ENCODE results near the gene CDH24.

CDH24 gene

GRCh38 chr14:23091294-23092225 lies 34.2 kb upstream of the CDH24 start:
- H3K4me3 ChIP-seq (ENCODE audit: low read depth, low read length) = no peak overlapping the region

- H3K4me3 ChIP-seq (ENCODE audit: low read depth, low read length) = no peak overlapping the region
Measured at GRCh38 chr14:23090254-23090636, 32.9 kb upstream of the CDH24 start.

DNA sequence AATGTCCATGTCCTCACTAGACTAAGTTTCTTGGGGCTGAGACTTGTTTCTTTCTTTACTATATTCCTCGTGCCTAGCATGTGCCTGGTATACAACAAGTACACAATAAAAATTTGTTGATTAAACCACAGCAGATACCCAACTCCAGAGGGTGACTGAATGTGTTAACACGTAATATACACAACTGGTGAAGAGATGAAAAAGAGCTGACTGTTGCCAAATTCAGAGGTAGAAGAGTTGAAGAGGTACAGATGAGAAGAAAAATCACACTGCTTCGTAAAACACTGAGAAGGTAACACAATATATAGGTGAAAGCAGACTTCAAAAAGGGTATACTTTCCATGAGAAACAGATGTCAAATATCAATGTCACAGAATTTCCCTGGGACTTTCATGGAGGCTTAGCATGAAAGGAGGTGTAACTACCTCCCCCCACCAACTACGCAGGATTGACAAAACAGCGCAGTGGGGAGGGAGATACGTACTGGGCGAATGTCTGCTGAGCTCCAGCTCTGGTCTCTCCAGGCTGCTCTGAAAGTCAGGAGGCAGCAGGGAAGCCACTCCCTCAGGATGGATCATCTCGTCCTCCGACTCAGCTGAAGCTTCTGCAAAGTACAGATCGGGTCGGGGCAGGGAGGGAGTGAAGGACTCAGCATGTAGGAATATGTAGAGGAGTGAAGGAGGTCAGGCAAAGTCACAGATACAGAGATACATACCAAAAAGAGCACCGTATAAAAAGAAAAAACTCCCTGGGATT lies 32.4 kb upstream of the CDH24 start:
- no peak overlapping the region for H3K4me3 ChIP-seq (ENCODE audit: low read depth, low read length)

- H3K4me3 ChIP-seq (ENCODE audit: low read depth, low read length) = no peak overlapping the region
Measured at GRCh38 chr14:23086565-23086964, 29.2 kb upstream of the CDH24 start.

GRCh38 chr14:23085458-23085857 lies 28.1 kb upstream of the CDH24 start:
- H3K4me3 ChIP-seq (ENCODE audit: low read depth, low read length) = no peak overlapping the region

- no peak overlapping the region for H3K4me3 ChIP-seq (ENCODE audit: low read depth, low read length)
Measured at GRCh38 chr14:23080474-23080873, 23.2 kb upstream of the CDH24 start.

DNA sequence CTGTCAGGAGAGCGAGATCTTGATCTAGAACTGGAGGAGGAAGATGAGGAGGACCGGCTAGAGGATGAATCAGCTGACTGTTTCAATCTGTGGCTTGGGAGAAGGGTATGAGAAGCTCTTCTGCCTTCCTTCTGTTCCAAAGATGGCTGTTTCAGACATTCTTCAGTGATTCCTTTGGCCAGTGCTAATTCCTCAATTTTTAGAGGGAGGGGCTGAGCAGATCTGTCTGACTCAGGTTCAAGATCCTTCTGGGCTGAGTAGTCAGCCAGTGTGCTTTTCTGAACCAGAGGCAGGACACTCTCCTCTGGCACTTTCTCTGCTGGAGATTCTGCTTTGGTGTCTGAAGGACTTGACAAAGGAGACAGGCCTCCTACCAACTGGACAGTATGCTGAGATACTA lies 22.4 kb upstream of the CDH24 start:
- H3K4me3 ChIP-seq (ENCODE audit: low read depth, low read length) = no peak overlapping the region

DNA sequence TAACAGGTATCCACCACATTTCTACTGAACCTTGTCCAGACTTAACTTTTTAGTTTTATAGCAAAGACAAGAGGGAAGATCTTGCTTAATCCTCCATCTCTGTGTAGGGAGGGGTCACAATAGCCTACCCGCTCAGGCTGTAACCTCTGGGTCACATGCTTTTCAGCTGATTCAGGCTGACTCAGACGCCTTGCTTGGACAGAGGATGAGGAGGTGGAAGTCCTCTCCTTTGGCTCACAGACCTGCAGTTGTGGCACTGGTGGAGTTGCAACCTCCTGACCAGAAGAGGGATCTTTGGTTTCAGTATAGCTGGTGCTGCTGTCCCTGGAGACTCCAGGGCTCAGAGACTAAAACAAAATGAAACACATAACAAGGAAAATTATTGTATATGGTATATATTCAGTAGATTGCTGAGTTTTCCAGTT lies 21.4 kb upstream of the CDH24 start:
- H3K4me3 ChIP-seq (ENCODE audit: low read depth, low read length) = no peak overlapping the region

DNA sequence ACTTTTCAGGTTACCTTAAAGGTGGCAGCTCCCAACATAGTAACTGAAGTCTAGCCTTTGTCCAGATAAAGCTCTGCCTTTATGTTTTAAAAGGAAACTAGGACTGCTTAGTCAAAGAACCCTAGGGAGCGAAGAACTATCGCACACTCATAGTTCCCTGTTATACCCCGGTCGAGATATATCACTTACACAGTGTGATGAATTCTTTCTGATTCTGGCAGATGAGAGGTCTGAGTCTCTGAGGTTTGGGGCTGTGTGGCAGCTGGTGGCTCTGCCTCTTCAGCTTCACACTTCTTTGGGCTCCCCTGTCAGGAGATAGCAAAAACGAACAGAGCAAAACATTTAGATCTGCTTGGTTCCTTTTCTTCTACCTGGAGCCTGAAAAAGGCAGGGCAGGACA lies 20.6 kb upstream of the CDH24 start:
- H3K4me3 ChIP-seq (ENCODE audit: low read depth, low read length) = no peak overlapping the region

DNA sequence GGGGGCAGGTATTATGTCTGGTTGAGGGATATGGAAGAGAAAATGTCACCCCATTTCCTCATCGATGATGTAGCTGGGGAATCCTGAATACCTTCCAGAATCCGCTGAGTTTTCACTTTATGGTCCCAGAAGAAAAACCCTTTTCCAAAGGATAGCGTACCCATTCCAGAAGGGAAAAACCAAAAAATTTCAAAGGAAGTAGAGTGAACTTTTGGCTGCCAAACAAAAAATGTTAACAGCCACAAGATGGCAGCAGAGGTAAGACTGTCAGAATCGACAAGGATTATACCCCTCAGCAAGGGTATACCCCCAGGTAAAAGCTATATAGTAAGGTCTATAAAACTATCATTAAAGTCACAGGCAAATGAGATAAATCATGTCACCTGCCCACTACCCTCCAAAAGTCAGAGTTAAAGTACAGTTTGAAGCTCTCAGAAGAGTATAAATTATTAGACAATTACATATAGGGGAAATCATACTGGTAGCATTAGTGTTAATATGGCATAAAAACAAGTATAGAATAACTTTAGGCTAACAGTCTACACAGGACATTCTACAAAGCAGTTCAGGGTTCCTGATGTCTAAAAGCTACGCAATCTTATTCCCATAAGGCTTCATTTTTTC lies 19.6 kb upstream of the CDH24 start:
- H3K4me3 ChIP-seq (ENCODE audit: low read depth, low read length) = no peak overlapping the region

DNA sequence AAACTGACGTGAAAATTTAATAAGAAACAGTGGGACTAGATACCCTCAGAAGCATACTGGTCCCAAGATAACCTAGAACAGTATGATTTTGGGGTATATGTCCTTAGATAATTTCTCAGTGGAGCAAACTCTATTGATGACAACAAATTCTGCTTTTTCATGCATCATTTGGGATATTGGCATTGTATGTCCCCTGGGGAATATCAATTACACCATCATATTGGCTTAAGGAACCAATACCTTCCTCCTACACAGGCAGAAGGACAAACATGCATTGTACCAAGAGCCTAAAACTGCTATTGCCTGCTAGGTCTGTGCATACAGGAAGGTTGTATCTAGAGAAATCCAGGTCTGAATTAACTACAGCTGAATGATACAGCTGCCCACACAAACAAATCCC lies 17.6 kb upstream of the CDH24 start:
- H3K4me3 ChIP-seq (ENCODE audit: low read depth, low read length) = no peak overlapping the region

DNA sequence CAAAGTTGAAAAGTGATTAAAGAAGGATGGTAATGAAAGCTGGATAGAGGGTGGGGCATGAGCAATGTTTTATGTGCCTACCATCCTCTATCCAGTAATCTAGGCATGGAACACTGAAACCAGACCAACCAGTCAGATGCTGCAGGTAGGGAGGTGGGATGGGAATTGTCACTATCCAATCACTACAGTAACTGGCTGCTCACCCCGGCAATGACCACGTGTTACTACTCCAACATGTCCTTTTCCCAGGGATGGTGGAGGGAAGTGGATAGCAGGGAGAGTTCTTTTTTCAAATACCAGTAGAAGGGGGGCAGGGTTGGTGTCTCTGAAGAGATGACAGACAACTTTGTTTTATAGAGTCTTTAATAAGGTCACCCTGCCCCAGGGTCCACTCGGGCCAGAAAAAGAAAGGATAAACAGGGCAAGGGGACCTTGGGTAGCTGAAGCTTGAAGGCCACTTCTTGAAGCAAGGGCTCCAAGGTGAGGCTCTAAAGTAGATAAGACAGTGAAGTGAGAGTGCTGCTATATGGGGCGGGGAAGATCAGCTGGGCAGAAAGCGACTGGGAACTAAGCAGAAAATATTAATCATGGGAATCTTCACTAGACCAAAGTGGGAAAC lies 14.7 kb upstream of the CDH24 start:
- no peak overlapping the region for H3K4me3 ChIP-seq (ENCODE audit: low read depth, low read length)

DNA sequence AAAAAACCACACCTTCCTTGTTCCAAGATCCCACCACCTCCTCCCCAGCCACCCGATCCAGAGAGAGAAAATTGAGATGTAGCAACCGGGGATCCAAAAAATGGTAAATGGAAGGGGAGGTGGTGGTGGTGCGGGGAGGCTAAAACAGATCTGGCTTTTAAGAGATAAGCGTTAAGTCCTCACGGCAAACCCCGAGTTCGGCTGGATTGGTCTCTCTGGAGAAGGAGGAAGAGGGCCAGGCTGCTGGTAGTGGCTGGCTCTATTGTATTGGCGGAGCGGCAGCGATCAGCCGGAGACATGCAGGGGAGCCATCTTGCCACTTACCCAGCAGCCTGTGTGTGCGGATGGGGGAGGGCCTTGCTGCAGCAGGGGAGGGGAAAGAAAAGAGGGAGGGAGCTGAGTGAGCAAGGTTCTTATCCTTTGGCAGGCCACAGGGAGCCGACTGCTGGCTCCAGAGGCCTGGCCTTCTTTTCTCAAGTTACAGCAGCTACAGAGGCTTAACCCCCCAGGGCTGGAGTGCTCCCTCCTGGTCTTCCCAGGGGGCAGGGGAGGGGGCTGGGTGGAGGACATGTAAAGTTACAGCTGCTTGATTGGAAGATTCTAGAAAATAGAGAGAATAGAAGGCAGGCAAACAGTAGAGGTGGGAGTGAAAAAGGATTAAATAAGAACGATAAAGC lies 14.1 kb upstream of the CDH24 start:
- H3K4me3 ChIP-seq (ENCODE audit: low read depth, low read length) = peak overlapping the region; percentile 96

DNA sequence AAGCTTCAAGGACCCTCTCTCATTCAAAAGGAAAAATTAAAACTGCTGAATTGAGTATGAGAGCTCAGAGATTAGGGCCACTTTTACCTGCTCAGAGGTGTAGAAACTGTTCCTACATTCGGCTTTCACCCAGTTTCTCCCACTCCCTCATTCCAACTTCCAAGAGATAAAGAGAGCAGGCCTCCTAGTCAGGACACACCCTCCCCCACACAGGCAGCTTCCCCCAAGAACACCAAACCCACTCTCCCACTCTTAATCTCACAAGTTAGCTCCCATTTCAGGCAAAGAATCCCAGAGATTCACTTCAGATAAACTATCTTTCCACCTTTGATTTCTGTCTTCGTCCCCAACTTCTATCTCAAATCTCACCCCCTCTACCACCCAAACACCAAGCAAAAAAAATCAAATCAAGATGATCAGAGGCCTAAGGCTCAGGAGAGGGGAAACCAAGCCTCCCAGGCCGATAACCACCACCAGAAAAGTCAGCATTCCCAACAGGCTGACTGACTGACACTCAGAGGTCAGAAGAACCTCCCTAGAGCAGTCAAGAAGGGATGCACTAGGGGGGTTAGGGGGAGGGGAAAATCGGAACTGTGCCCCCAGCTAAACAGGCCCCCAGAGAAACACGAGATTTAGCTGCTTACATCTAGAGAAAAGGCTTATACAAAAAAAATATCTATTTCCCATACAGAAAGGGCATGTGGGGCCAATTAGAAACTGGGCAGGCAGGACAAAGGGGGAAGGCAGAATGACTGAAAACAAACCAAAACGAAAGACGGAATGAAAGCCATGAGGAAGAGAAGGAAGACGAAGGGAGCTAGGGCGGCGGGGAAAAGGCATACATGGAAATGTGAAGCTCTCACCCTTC lies 13.2 kb upstream of the CDH24 start:
- H3K4me3 ChIP-seq (ENCODE audit: low read depth, low read length) = peak overlapping the region; percentile 96

DNA sequence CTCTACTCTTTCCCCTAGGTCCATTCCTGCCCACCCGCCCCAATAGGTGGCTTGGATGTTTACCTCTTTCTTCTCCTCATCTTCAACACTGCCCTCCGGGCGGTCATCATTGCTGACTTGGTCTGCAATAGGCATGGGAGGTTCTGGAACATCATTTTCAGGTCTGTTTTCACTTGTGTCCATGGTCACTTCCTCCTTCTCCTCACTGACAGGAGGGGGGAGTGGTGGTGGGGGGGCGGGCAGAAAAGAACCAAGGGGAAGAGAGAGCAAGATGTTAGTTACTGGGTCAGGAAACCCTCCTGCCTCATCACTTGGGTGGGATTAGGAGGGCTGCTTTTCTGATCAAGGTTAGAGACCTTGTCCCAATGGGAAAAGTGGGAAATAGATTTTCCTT lies 12.1 kb upstream of the CDH24 start:
- no peak overlapping the region for H3K4me3 ChIP-seq (ENCODE audit: low read depth, low read length)

DNA sequence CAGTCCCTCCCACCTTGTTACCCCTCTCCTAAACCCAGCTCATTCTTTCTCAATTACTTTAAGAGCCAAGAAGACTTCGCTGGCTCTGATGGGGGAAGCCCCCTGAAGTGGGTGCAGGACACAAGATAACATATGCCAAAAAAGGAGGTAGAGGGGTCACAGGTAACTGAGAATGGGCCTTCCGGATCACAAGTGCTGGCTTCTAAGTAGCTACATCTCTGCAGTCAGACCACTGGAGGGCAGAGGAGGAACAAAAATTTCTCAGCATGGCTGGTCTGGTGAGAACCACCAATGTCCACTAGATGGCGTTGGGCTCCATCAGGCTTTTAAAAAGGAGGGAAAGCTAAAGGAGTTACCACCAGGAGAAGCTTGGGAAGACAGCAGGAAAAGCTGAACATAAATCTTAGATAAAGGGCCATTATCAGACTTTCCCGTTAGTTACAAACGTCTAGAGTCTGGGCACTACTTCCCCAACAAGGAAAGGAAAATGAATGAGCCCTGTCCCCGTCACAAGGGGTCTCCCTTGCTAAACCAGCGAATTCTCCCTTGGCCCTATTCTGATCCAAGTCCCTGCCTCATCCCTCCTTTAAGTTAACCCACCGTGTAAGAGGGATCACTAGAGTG lies 11.6 kb upstream of the CDH24 start:
- no peak overlapping the region for H3K4me3 ChIP-seq (ENCODE audit: low read depth, low read length)

DNA sequence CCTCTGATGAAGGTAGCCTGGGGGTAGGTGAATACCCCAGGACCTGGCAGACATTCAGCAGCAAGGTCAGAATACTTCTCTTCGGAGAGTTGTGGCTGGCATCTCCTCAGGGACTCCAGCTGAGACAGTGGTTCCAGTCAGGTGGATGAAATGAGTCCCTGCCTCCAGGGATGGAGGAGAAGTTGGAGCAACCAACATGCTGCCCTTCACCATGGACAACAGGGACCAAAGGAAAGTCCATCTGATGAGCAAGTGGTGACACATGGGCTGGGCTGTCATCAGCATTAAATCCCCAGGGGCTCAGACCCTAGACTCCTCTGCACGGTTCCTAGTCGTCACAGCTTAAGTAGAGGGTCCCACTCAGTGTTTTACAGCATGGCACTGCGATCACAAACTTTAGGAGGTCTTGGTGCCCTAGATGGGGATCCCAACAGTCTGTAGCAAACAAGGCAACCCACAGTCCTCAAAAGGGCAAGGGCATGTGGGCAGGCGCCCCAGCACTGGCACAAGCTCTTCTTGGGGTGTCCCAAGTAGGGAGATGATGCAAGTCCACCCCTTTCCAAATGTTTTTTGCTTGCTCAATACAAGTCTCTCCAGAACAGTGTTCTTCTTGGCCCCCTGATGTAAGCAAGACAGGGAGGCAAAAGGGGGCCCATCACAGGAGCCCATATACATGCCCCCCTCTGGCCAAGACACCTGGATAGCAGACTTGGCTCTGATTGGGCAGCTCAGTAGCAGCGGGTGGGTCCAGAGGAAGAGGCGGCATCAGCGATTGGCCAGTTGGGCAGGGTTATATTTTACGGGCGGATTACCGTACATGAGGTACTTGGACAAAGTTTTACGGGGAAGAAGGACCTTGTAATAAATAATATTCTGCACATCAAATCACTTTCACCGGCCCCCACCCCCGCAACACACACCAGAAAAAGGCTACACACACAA lies 10.8 kb upstream of the CDH24 start:
- no peak overlapping the region for H3K4me3 ChIP-seq (ENCODE audit: low read depth, low read length)
